MG63 (cell line): ENCODE measurements around the gene B4GALNT1. TPM values are rescaled to one million over a fixed set of nuclear protein-coding genes. Genes with fewer than 3 reads are reported as not detected.
"Not testable (repeated sequence)": the region's sequence is repeated elsewhere in the genome, so short reads cannot be mapped to it uniquely, and the experiment has no call there.

ENCODE experiments used
- DNase-seq: peaks from one replicate; pipeline ENCODE4 v3.0.0-alpha.2; 2020
- H3K27me3 ChIP-seq: fragments of 250-450 bp; sonication (Bioruptor Pico); 2 replicates; pipeline ENCODE4 v1.5.1; 2020; ENCODE audit warnings: mild to moderate bottlenecking, moderate library complexity
- H3K36me3 ChIP-seq: fragments of 250-450 bp; sonication (Bioruptor Pico); 2 replicates; pipeline ENCODE4 v1.5.1; 2020; ENCODE audit warnings: mild to moderate bottlenecking, moderate library complexity
- H3K4me3 ChIP-seq: fragments of 250-450 bp; sonication (Bioruptor Pico); 2 replicates; pipeline ENCODE4 v1.5.1; 2020; ENCODE audit warnings: mild to moderate bottlenecking, moderate library complexity
- H3K9me3 ChIP-seq: fragments of 250-450 bp; sonication (Bioruptor Pico); 2 replicates; pipeline ENCODE4 v1.5.1; 2020; ENCODE audit warnings: mild to moderate bottlenecking, moderate library complexity
- total RNA-seq: library from RNA; depleted of rRNA; stranded (reverse); fragments of >200 nt; shearing (Covaris generic); gene quantifications from 2 replicates; pipeline ENCODE4 v1.2.3, GENCODE V29; 2014; ENCODE audit warnings: low replicate concordance

B4GALNT1 gene
- total RNA-seq, 1 experiment from 2014 or later = 8.9 TPM

DNA sequence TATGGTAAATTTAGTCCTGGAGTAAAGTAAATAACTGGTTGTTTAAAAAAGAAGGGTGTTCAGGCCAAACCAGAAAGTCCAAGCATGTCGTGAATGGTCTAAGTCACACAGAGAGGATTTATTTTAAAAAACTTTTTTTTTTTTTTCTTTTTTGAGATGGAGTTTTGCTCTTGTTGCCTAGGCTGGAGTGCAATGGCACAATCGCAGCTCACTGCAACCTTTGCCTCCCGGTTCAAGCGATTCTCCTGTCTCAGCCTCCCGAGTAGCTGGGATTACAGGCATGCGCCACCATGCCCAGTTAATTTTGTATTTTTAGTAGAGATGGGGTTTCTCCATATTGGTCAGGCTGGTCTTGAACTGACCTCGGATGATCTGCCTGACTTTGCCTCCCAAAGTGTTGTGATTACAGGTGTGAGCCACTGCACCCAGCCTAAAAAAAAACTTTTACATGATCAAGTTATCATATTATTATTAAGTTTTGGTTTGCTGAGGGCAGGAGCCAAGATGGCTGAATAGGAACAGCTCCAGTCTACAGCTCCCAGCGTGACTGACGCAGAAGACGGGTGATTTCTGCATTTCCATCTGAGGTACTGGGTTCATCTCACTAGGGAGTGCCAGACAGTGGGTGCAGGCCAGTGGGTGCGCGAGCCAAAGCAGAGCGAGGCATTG lies 13.1 kb upstream of the B4GALNT1 start:
- peaks cover 11% of the 10 kb centered on the region for H3K9me3 ChIP-seq
- H3K36me3 ChIP-seq, H3K4me3 ChIP-seq, DNase-seq, H3K27me3 ChIP-seq: not testable (repeated sequence)

GRCh38 chr12:57641699-57642442 lies 8.9 kb upstream of the B4GALNT1 start:
- no peak overlapping the region for H3K4me3 ChIP-seq

GRCh38 chr12:57640175-57641042 lies 7.4 kb upstream of the B4GALNT1 start:
- H3K9me3 ChIP-seq = peaks cover 9% of the 10 kb centered on the region
- no peaks in the 10 kb centered on the region for H3K36me3 ChIP-seq
- H3K27me3 ChIP-seq = 0 out of 2 replicates have a peak, but pooled peaks cover 2% of the 10 kb centered on the region
- H3K4me3 ChIP-seq = no peak overlapping the region
- no peak for DNase-seq

More at GRCh38 chr12:57641699-57642442, 8.9 kb upstream of the B4GALNT1 start:
- DNase-seq = no peak
- Histone ChIP-seq H3K27me3 (0 out of 2 replicates have a peak, but pooled peaks cover 2% of the 10 kb centered on the region), H3K36me3 (no peaks in the 10 kb centered on the region), H3K9me3 (peaks cover 11% of the 10 kb centered on the region)

GRCh38 chr12:57638096-57638495 lies 5.1 kb upstream of the B4GALNT1 start:
- Histone ChIP-seq H3K36me3 (no peaks in the 10 kb centered on the region), H3K27me3 (0 out of 2 replicates have a peak, but pooled peaks cover 2% of the 10 kb centered on the region), H3K4me3 (no peak overlapping the region), H3K9me3 (no peaks in the 10 kb centered on the region)
- no peak for DNase-seq

DNA sequence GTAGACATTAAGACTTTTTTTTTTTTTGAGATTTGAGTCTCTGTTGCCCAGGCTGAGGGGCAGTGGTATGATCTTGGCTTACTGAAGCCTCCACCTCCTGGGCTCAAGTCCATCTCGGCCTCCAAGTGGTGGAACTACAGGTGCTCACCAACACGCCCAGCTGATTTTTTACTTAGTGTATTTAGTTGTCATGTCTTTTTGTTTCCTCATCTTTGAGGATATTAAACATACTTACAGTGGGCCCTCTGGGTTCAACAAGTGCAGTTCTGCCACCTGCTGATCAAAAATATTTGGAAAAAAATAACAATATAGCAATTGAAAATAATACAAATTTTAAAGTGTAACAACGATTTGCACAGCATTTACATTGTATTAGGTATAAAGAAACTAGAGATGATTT lies 4.4 kb upstream of the B4GALNT1 start:
- Histone ChIP-seq H3K4me3 (no peak overlapping the region), H3K36me3 (no peaks in the 10 kb centered on the region), H3K9me3 (no peaks in the 10 kb centered on the region), H3K27me3 (0 out of 2 replicates have a peak, but pooled peaks cover 2% of the 10 kb centered on the region)
- no peak for DNase-seq

DNA sequence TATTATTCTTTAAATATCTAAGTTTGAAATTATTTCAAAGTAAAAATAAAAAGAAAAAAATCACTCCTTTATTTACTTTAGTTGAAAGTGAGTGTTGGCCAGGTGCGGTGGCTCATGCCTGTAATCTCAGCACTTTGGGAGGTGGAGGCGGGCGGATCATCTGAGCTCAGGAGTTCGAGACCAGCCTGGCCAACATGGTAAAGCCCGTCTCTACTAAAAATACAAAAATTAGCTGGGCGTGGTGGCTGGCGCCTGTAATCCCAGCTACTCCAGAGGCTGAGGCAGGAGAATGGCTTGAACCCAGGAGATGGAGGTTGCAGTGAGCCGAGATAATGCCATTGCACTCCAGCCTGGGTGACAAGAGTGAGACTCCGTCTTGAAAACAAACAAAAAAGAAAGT lies 3.7 kb upstream of the B4GALNT1 start:
- not testable (repeated sequence) for H3K9me3 ChIP-seq, H3K36me3 ChIP-seq, H3K4me3 ChIP-seq, H3K27me3 ChIP-seq, DNase-seq

DNA sequence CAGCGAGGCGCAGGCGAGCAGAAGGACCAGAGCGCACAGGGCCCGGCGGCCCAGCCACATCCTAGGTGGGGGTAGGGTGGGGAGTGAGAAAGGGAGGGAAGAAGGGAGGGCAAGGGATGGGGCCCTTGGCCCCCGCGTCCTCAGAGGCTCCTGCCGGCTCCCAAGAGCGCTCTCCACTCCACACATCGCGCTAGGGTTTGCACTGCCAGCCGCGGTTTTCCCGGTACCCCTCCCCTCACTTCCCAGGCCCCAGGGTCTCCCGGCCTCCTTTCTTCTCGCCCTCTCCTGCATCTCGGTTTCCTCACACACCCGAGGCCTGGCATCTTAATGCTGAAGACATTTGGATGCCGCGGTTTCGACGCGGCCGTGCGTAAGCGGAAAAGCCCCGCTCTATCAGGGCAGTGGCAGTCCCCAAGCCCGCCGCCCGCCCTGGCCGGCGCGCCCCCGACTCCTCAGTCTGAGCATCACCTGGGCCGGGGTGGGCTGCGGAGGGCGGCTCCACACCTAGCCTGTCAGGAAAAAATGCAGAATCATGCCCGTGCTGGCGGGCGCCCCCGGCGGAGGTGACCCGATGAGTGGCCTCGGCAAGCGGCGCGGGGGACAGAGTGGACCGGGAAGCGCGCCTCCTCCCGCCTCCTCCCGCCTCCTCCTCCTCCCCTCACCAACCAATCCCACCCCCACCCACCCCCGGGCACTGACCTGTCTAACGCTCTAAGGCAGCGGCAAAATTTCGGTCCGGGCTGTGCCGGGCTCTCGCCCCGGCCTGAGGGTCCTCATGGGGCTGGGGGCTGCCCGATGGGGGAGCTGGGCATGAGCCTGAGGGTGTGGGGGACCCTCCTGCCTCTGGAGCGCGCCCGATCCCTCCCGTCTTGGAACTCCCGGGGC lies 686 bp downstream of the B4GALNT1 start:
- H3K9me3 ChIP-seq = no peaks in the 10 kb centered on the region
- peak; percentile 12 for DNase-seq
- no peaks in the 10 kb centered on the region for H3K27me3 ChIP-seq
- no peaks in the 10 kb centered on the region for H3K36me3 ChIP-seq
- peak overlapping the region; percentile 69 for H3K4me3 ChIP-seq

DNA sequence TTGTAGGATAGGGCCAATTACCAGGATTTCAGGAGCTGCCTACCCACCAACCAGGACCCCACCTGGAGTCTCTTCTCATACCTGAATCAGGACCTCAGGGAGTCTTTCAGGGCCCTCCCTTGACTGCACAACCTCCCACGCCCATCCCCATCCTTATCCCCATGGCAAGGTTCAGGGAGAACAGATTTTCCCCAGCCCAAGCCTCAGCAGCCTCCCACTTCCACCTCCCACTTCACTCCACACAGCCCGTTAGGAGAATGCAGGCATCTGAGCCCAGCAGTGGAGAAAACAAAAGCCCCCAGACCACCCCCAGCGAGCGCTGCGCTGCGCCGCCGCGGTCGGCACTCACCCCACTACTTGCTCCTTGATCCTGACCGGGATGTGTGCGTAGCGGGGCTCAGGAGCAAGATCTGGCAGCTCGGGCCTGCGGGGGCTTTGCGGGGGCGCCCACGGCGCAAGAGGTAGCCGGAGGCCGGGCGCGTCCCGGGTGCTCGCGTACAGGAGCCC lies 1.4 kb downstream of the B4GALNT1 start:
- no peak for DNase-seq
- H3K4me3 ChIP-seq = peak overlapping the region; percentile 69
- no peaks in the 10 kb centered on the region for H3K36me3 ChIP-seq
- no peaks in the 10 kb centered on the region for H3K9me3 ChIP-seq
- no peaks in the 10 kb centered on the region for H3K27me3 ChIP-seq

DNA sequence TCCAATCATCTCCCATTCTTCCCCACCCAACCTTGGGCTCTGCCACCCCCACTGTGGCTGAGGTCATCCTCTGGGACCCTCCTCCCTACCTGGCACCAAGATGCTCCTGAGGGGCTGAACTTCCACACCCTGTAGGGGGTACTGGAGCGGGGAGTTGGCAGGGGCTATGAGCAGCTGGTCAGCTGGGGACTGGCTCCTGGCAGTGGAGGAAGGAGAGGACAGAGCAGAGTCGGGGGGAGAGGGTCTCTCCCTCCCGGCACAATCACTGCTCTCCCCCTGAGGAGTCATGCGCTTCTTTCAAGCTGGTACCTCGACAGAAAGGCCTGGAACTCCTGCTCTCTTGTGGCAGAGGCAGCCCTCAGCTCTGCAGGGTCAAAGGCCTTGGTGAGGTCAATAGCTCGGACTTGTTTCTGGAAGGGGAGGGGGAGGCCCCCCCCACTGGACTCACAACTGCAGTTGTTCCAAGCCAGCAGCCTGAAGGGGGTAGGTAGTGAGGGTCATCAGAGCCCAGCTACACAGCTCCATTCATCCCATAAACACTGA lies 2.0 kb downstream of the B4GALNT1 start:
- Histone ChIP-seq H3K4me3 (no peak overlapping the region), H3K27me3 (no peaks in the 10 kb centered on the region)
- DNase-seq = no peak

DNA sequence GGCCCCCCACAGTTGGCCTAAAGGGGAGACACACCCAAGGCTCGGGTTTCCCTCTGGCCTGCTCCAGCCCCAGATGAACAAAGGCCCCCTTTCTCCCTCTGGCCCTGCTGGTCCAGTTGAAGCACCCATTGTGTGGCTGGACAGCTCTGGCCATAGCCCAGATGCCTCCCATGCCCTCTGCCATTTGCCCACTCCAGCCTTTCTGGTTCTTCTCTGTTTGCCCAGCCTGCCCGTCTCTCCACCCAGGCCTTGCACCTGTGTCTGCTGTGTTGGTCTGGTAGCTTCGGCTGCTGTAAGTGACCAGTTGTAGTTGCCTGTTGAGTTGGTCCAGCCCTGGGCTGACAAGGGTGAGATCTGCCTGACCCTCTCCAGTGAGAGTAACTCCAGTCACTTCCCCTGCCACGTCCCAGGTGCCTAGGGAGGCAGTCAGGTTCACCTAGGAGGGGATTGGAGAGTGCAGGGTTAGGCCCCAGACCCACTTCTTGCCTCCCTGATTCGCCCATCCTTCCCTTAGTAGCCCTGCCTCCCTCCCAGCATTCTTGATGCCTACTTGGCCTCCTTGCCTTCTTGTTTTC lies 3.0 kb downstream of the B4GALNT1 start:
- H3K36me3 ChIP-seq = no peaks in the 10 kb centered on the region
- no peak for DNase-seq
- no peaks in the 10 kb centered on the region for H3K27me3 ChIP-seq
- H3K9me3 ChIP-seq = no peaks in the 10 kb centered on the region
- no peak overlapping the region for H3K4me3 ChIP-seq

More for the DNA sequence above, 2.0 kb downstream of the B4GALNT1 start:
- no peaks in the 10 kb centered on the region for H3K9me3 ChIP-seq
- no peaks in the 10 kb centered on the region for H3K36me3 ChIP-seq

DNA sequence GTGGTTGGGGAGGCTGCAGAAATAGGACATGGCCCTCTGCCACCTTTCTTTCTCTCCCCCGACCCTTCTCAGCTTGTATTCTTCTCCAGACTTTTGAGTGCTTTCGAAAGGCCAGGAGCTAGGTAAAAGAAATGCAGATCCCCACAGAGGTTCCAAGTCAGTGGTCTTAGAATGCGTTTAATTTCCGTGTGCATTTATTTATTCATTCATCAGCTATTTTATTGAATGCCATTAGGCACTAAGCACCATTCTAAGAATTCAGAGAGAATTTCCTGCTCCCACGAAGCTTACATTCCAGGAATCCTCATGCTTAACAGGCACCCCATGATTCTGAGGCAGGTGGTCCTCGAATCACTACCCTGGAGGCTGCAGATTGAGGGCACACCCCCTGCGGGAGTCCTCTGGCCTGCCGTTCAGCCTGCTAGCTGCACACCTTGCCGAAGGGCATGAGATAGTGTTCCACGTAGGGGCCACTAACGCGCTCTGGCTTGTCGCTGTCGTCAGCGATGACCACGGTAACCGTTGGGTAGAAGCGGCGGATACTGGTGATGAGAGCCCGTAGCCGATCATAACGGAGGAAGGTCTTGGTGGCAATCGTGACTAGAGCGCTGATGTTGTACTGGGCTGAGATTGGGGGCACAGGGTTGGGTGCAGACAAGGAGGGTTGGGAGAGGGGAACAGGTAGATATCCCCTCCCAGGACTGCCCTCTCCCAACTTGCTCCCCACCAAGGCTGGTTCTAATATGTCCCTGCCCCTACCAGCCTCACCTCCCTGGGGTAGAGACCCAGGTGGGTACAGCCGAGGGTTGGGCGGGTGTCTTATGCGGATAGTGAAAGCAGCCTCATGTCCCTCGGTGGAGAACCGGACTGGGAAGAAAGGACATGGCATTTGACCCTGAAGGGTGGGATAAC lies 4.5 kb downstream of the B4GALNT1 start:
- no peaks in the 10 kb centered on the region for H3K36me3 ChIP-seq
- no peak overlapping the region for H3K4me3 ChIP-seq
- DNase-seq = no peak
- no peaks in the 10 kb centered on the region for H3K27me3 ChIP-seq
- H3K9me3 ChIP-seq = no peaks in the 10 kb centered on the region

DNA sequence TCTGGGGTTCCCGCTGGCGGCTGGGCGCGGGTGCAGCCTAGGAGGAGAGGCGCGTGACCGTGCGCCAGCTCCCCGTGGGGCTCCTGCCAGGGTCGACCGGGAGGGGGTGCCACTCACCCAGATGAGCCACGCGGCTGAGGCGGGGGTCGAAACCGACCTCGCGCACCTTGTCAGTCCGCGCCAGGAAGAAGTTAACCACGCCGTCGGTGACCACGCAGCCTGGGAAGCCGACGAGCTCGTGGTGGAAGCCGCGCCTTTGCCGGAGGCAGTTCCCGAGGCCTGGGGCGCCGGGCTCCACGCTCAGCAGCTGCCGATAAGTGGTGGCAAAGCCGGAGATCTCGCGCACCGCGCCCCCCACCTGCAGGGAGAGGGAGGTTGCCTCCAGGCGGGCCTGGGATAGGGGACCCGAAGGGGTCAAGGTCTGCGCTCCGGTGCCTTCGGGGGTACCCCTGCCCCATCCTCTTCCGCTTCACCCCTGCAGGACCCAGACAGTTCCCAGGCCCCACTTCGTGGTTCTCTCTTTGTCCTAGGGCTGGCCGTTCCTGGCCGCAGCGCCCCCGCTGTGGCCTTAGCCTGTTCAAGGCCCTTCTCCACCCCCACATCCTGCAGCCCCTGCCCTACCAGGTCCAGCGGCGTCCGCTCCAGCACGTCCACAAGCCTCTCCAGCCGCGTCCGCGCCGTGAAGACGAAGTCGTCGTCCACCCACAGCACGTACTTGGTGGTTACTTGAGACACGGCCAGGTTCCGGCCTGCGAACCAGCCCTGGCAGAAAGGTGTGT lies 5.3 kb downstream of the B4GALNT1 start:
- H3K4me3 ChIP-seq = no peak overlapping the region
- H3K9me3 ChIP-seq = no peaks in the 10 kb centered on the region
- no peak for DNase-seq
- no peaks in the 10 kb centered on the region for H3K27me3 ChIP-seq
- no peaks in the 10 kb centered on the region for H3K36me3 ChIP-seq

DNA sequence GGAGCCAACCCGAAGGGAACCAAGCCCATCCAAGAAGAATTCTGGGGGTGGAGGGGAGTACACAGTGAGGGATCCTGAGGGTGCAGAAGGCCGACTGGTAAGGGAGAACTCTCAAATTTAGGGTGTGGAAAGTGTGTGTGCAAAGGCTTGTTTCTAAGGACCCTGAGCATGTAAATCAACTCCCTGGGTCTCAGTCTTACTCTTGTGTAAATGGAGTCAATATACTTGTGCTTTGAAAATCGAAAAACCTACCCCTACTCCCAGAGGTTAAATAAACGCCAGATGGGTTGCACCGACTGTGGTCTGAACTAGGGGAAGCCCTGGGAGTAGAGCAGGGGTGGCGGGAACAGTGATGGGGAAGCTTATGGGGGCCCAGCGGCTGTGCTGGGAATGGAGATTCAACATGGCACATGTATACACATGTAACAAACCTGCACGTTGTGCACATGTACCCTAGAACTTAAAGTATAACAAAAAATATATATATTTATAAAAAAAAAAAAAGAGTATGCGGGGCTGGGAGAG lies 6.0 kb downstream of the B4GALNT1 start:
- H3K36me3 ChIP-seq = no peaks in the 10 kb centered on the region
- no peaks in the 10 kb centered on the region for H3K9me3 ChIP-seq
- no peak overlapping the region for H3K4me3 ChIP-seq
- no peaks in the 10 kb centered on the region for H3K27me3 ChIP-seq
- no peak for DNase-seq
